Thymus (tissue), 11 donors: ENCODE measurements around the gene ST3GAL4. TPM values are rescaled to one million over a fixed set of nuclear protein-coding genes. Genes with fewer than 3 reads are reported as not detected.
A peak's percentile ranks its signal among the peaks of the same experiment; 100 is the strongest.

ENCODE experiments used
- DNase-seq, 9 donors: peaks; one replicate each; pipeline ENCODE4 v3.0.0-alpha.2; 2013; ENCODE audit warnings: low spot score in 9 of 9, low read depth in 6 of 9, missing footprints in 1 of 9
- H3K27ac ChIP-seq, 2 donors: one replicate each; pipeline ENCODE4 v1.5.1; 2013; ENCODE audit warnings: control low read depth in 1 of 2, low read depth in 1 of 2, low read length in 1 of 2, mild to moderate bottlenecking in 1 of 2, moderate library complexity in 1 of 2
- H3K27me3 ChIP-seq, 2 donors: one replicate each; pipeline ENCODE4 v1.5.1; 2013; ENCODE audit warnings: low read length in 1 of 2; ENCODE audit not compliant: control insufficient read depth in 2 of 2, insufficient read depth in 1 of 2
- H3K36me3 ChIP-seq, 2 donors: one replicate each; pipeline ENCODE4 v1.5.1; 2013; ENCODE audit warnings: low read length in 1 of 2, mild to moderate bottlenecking in 1 of 2, moderate library complexity in 1 of 2; ENCODE audit not compliant: control insufficient read depth in 2 of 2, insufficient read depth in 2 of 2
- H3K4me1 ChIP-seq, 2 donors: one replicate each; pipeline ENCODE4 v1.5.1; 2013; ENCODE audit warnings: low read length in 2 of 2; ENCODE audit not compliant: control insufficient read depth in 2 of 2, insufficient read depth in 2 of 2
- H3K4me3 ChIP-seq, 2 donors: one replicate each; pipeline ENCODE4 v1.5.1; 2013; ENCODE audit warnings: low read length in 2 of 2, control low read depth in 1 of 2, mild to moderate bottlenecking in 1 of 2
- H3K9me3 ChIP-seq, 2 donors: one replicate each; pipeline ENCODE4 v1.5.1; 2013; ENCODE audit warnings: low read length in 1 of 2, mild to moderate bottlenecking in 1 of 2; ENCODE audit not compliant: control insufficient read depth in 2 of 2, insufficient read depth in 1 of 2
- WGBS: extraction: QIAGEN DNeasy Blood & Tissue Kit; methylation state at CpG from one replicate; pipeline ENCODE4 v1.1.7; 2013; 5-methylcytosine and 5-hydroxymethylcytosine counted together
- polyA plus RNA-seq: library from polyadenylated mRNA; stranded (reverse); fragments of 200-250 nt; gene quantifications from one replicate; pipeline ENCODE4 v1.2.3, GENCODE V29; 2013
- total RNA-seq: library from RNA; stranded (reverse); fragments of 120-200 nt; gene quantifications from one replicate; pipeline ENCODE4 v1.2.4, GENCODE V29; 2013
- donor health status: healthy.

The ST3GAL4 gene
- total and polyA plus RNA-seq, 2 donors: 5.9 to 6.1 TPM

GRCh38 chr11:126411971-126412381 is 56.5 kb downstream of the ST3GAL4 start:
- DNase-seq: no peak
- H3K27me3 ChIP-seq: no peaks in the 10 kb centered on the region
- 96% methylated on average over 6 of the region's 6 CpGs for WGBS
- H3K27ac ChIP-seq: no peak overlapping the region
- no peaks in the 10 kb centered on the region for H3K9me3 ChIP-seq
- no peak overlapping the region for H3K4me3 ChIP-seq
- peaks cover 2 to 9% of the 10 kb centered on the region in 2 donors for H3K36me3 ChIP-seq
- H3K4me1 ChIP-seq: peaks cover 0 to 8% of the 10 kb centered on the region in 2 donors

- peaks cover 0 to 4% of the 10 kb centered on the region in 2 donors for H3K36me3 ChIP-seq
- H3K4me1 ChIP-seq: peaks cover 0 to 8% of the 10 kb centered on the region in 2 donors
- DNase-seq: no peak
Measured at GRCh38 chr11:126413426-126413825, 57.9 kb downstream of the ST3GAL4 start.

GRCh38 chr11:126413843-126414405 is 58.4 kb downstream of the ST3GAL4 start:
- WGBS: 96% methylated on average over 9 of the region's 9 CpGs
- no peaks in the 10 kb centered on the region for H3K27me3 ChIP-seq
- peaks cover 0 to 8% of the 10 kb centered on the region in 2 donors for H3K4me1 ChIP-seq
- H3K9me3 ChIP-seq: no peaks in the 10 kb centered on the region
- no peak for DNase-seq
- H3K36me3 ChIP-seq: peaks cover 0 to 4% of the 10 kb centered on the region in 2 donors
- H3K27ac ChIP-seq: no peak overlapping the region
- H3K4me3 ChIP-seq: no peak overlapping the region

More at GRCh38 chr11:126413426-126413825, 57.9 kb downstream of the ST3GAL4 start:
- Histone ChIP-seq H3K9me3 (no peaks in the 10 kb centered on the region), H3K27ac (no peak overlapping the region), H3K4me3 (no peak overlapping the region), H3K27me3 (no peaks in the 10 kb centered on the region)
- WGBS: 98% methylated on average over 11 of the region's 11 CpGs

- no peak overlapping the region for H3K27ac ChIP-seq
- DNase-seq: no peak
- no peaks in the 10 kb centered on the region for H3K36me3 ChIP-seq
- H3K27me3 ChIP-seq: no peaks in the 10 kb centered on the region
- WGBS: 98% methylated on average over 5 of the region's 5 CpGs
- peaks cover 0 to 8% of the 10 kb centered on the region in 2 donors for H3K4me1 ChIP-seq
- no peaks in the 10 kb centered on the region for H3K9me3 ChIP-seq
- no peak overlapping the region for H3K4me3 ChIP-seq
Measured at GRCh38 chr11:126414615-126415014, 59.1 kb downstream of the ST3GAL4 start.

- WGBS: 93% methylated on average over 7 of the region's 7 CpGs
- Histone ChIP-seq H3K36me3 (no peaks in the 10 kb centered on the region), H3K4me1 (peaks cover 0 to 12% of the 10 kb centered on the region in 2 donors), H3K4me3 (no peak overlapping the region), H3K27ac (no peak overlapping the region), H3K9me3 (no peaks in the 10 kb centered on the region), H3K27me3 (no peaks in the 10 kb centered on the region)
- DNase-seq: no peak
Measured at GRCh38 chr11:126415128-126415527, 59.6 kb downstream of the ST3GAL4 start.

GRCh38 chr11:126415669-126416420 is 60.4 kb downstream of the ST3GAL4 start:
- peak overlapping the region in 1 of 2 donors; percentile 36 for H3K27ac ChIP-seq
- H3K4me3 ChIP-seq: peak overlapping the region; percentile 6 to 46
- no peaks in the 10 kb centered on the region for H3K36me3 ChIP-seq
- H3K4me1 ChIP-seq: peaks cover 0 to 15% of the 10 kb centered on the region in 2 donors
- no peaks in the 10 kb centered on the region for H3K9me3 ChIP-seq
- no peak for DNase-seq
- H3K27me3 ChIP-seq: no peaks in the 10 kb centered on the region
- WGBS: 93% methylated on average over 19 of the region's 19 CpGs

GRCh38 chr11:126416542-126417090 is 61.1 kb downstream of the ST3GAL4 start:
- 10% methylated on average over 52 of the region's 52 CpGs for WGBS
- Histone ChIP-seq H3K27ac (no peak overlapping the region), H3K4me1 (peaks cover 0 to 19% of the 10 kb centered on the region in 2 donors), H3K9me3 (no peaks in the 10 kb centered on the region), H3K36me3 (no peaks in the 10 kb centered on the region), H3K4me3 (peak overlapping the region; percentile 6 to 46), H3K27me3 (no peaks in the 10 kb centered on the region)
- DNase-seq: peak; percentile 43 to 81 (median 59)

GRCh38 chr11:126417091-126417862 is 61.8 kb downstream of the ST3GAL4 start:
- peak overlapping the region in 1 of 2 donors; percentile 6 for H3K4me3 ChIP-seq
- WGBS: 95% methylated on average over 12 of the region's 12 CpGs
- no peaks in the 10 kb centered on the region for H3K9me3 ChIP-seq
- no peaks in the 10 kb centered on the region for H3K27me3 ChIP-seq
- H3K4me1 ChIP-seq: peaks cover 0 to 19% of the 10 kb centered on the region in 2 donors
- no peaks in the 10 kb centered on the region for H3K36me3 ChIP-seq
- H3K27ac ChIP-seq: no peak overlapping the region
- DNase-seq: no peak
